Measurements from ENCODE around the gene TRAK1. TPM values are rescaled to one million over a fixed set of nuclear protein-coding genes. Genes with fewer than 3 reads are reported as not detected.
A peak's percentile ranks its signal among the peaks of the same experiment; 100 is the strongest.

Gene TRAK1
- total and polyA plus RNA-seq, 7 donors = 17.6 to 42.7 (median 31.8) TPM

- WGBS, 2 donors = 93 to 94% methylated on average over 11 of the region's 11 CpGs
- Histone ChIP-seq H3K9me3 (no peaks in the 10 kb centered on the region), H3K4me3 (no peak overlapping the region), H3K36me3 (no peaks in the 10 kb centered on the region), H3K4me1 (peaks cover 0 to 30% (median 25%) of the 10 kb centered on the region in 4 donors), H3K27me3 (no peaks in the 10 kb centered on the region), H3K27ac (no peak overlapping the region)
- DNase-seq = peak; percentile 55
- no peak for TF ChIP-seq POLR2AphosphoS5 (IDR thresholded peaks at IDR 0.05)
- intact Hi-C loops (cut with DNase I) = no loop called here
Measured at GRCh38 chr3:42166662-42167300, 75.6 kb downstream of the TRAK1 start.

- peaks cover 0 to 28% (median 22%) of the 10 kb centered on the region in 4 donors for H3K4me1 ChIP-seq
Measured at GRCh38 chr3:42169579-42170120, 78.5 kb downstream of the TRAK1 start.

GRCh38 chr3:42172047-42172654 lies 81.0 kb downstream of the TRAK1 start:
- H3K9me3 ChIP-seq = no peaks in the 10 kb centered on the region
- peaks cover 0 to 12% (median 8%) of the 10 kb centered on the region in 4 donors for H3K4me1 ChIP-seq
- DNase-seq = peak; percentile 32
- no peaks in the 10 kb centered on the region for H3K36me3 ChIP-seq
- no peak overlapping the region for H3K27ac ChIP-seq
- no peak for TF ChIP-seq EP300 (IDR thresholded peaks at IDR 0.05)
- TF ChIP-seq POLR2A (IDR thresholded peaks at IDR 0.05) = no peak
- no peak for TF ChIP-seq CTCF (IDR thresholded peaks at IDR 0.05)
- TF ChIP-seq POLR2AphosphoS5 (IDR thresholded peaks at IDR 0.05) = no peak
- WGBS, 2 donors = 94 to 96% methylated on average over 3 of the region's 3 CpGs
- no peak overlapping the region for H3K4me3 ChIP-seq
- no peaks in the 10 kb centered on the region for H3K27me3 ChIP-seq
- intact Hi-C loops (cut with DNase I) = no loop called here

More at GRCh38 chr3:42169579-42170120, 78.5 kb downstream of the TRAK1 start:
- Histone ChIP-seq H3K27ac (no peak overlapping the region), H3K9me3 (no peaks in the 10 kb centered on the region), H3K27me3 (no peaks in the 10 kb centered on the region), H3K4me3 (no peak overlapping the region), H3K36me3 (no peaks in the 10 kb centered on the region)
- 78 to 85% methylated on average over 7 of the region's 7 CpGs for WGBS, 2 donors
- TF ChIP-seq EP300 (IDR thresholded peaks at IDR 0.05) = no peak
- no peak for TF ChIP-seq POLR2A (IDR thresholded peaks at IDR 0.05)
- no peak for TF ChIP-seq CTCF (IDR thresholded peaks at IDR 0.05)
- no peak for TF ChIP-seq POLR2AphosphoS5 (IDR thresholded peaks at IDR 0.05)
- DNase-seq = peak; percentile 13
- intact Hi-C loops (cut with DNase I) = no loop called here

- Histone ChIP-seq H3K4me1 (peaks cover 0 to 13% (median 9%) of the 10 kb centered on the region in 4 donors), H3K36me3 (no peaks in the 10 kb centered on the region), H3K27me3 (no peaks in the 10 kb centered on the region), H3K9me3 (no peaks in the 10 kb centered on the region), H3K27ac (no peak overlapping the region), H3K4me3 (no peak overlapping the region)
- TF ChIP-seq POLR2A (IDR thresholded peaks at IDR 0.05) (no peak), EP300 (IDR thresholded peaks at IDR 0.05) (no peak), CTCF (IDR thresholded peaks at IDR 0.05) (no peak), POLR2AphosphoS5 (IDR thresholded peaks at IDR 0.05) (no peak)
- WGBS, 2 donors = 31 to 34% methylated on average over 6 of the region's 6 CpGs
- no peak for DNase-seq
- intact Hi-C loops (cut with DNase I) = no loop called here
Measured at GRCh38 chr3:42173307-42173706, 82.2 kb downstream of the TRAK1 start.

- no peak overlapping the region for H3K4me3 ChIP-seq
- H3K9me3 ChIP-seq = no peaks in the 10 kb centered on the region
- TF ChIP-seq CTCF (IDR thresholded peaks at IDR 0.05) (no peak), POLR2A (IDR thresholded peaks at IDR 0.05) (no peak), EP300 (IDR thresholded peaks at IDR 0.05) (no peak), POLR2AphosphoS5 (IDR thresholded peaks at IDR 0.05) (no peak)
- H3K27ac ChIP-seq = no peak overlapping the region
- WGBS, 2 donors = 84 to 93% methylated on average over 10 of the region's 10 CpGs
- peaks cover 0 to 28% (median 21%) of the 10 kb centered on the region in 4 donors for H3K4me1 ChIP-seq
- DNase-seq = peak; percentile 28
- no peaks in the 10 kb centered on the region for H3K27me3 ChIP-seq
- H3K36me3 ChIP-seq = no peaks in the 10 kb centered on the region
- intact Hi-C loops (cut with DNase I) = no loop called here
Measured at GRCh38 chr3:42174679-42175385, 83.7 kb downstream of the TRAK1 start.
